M059J (cell line): ENCODE results near the gene FMNL1. TPM values are rescaled to one million over a fixed set of nuclear protein-coding genes. Genes with fewer than 3 reads are reported as not detected.
"Not testable (repeated sequence)": the region's sequence is repeated elsewhere in the genome, so short reads cannot be mapped to it uniquely, and the experiment has no call there.

Experiments used
- DNase-seq: peaks from one replicate; pipeline ENCODE4 v3.0.0-alpha.2; 2012; ENCODE audit warnings: low read depth
- total RNA-seq: library from RNA; depleted of rRNA; stranded (reverse); fragments of >200 nt; shearing (Covaris generic); gene quantifications from 2 replicates; pipeline ENCODE4 v1.2.3, GENCODE V29; 2014

The FMNL1 gene
- total RNA-seq, 1 experiment from 2014 or later = 5.6 TPM

GRCh38 chr17:45234641-45235415 lies 13.1 kb downstream of the FMNL1 start:
- DNase-seq = no peak

- peak; percentile 54 for DNase-seq
Observed at GRCh38 chr17:45235416-45236281, 14.0 kb downstream of the FMNL1 start.

GRCh38 chr17:45236282-45236606 lies 14.6 kb downstream of the FMNL1 start:
- DNase-seq = no peak

- no peak for DNase-seq
Observed at GRCh38 chr17:45237686-45238085, 16.0 kb downstream of the FMNL1 start.

GRCh38 chr17:45238155-45238774 lies 16.6 kb downstream of the FMNL1 start:
- no peak for DNase-seq

- no peak for DNase-seq
Observed at GRCh38 chr17:45240905-45241327, 19.2 kb downstream of the FMNL1 start.

- DNase-seq = no peak
Observed at GRCh38 chr17:45241328-45242028, 19.8 kb downstream of the FMNL1 start.

GRCh38 chr17:45242029-45242414 lies 20.3 kb downstream of the FMNL1 start:
- DNase-seq = no peak

GRCh38 chr17:45243750-45244149 lies 22.1 kb downstream of the FMNL1 start:
- DNase-seq = no peak

GRCh38 chr17:45244725-45245656 lies 23.3 kb downstream of the FMNL1 start:
- DNase-seq = no peak

- no peak for DNase-seq
Observed at GRCh38 chr17:45246338-45246737, 24.7 kb downstream of the FMNL1 start.

GRCh38 chr17:45246861-45247428 lies 25.3 kb downstream of the FMNL1 start:
- no peak for DNase-seq

GRCh38 chr17:45247429-45248131 lies 25.9 kb downstream of the FMNL1 start:
- peak; percentile 93 for DNase-seq

GRCh38 chr17:45248132-45248957 lies 26.7 kb downstream of the FMNL1 start:
- DNase-seq = peak; percentile 50

GRCh38 chr17:45251931-45252330 lies 30.2 kb downstream of the FMNL1 start:
- no peak for DNase-seq

- not testable (repeated sequence) for DNase-seq
Observed at GRCh38 chr17:45253237-45253636, 31.6 kb downstream of the FMNL1 start.

GRCh38 chr17:45253879-45254278 lies 32.2 kb downstream of the FMNL1 start:
- no peak for DNase-seq

GRCh38 chr17:45255358-45255757 lies 33.7 kb downstream of the FMNL1 start:
- DNase-seq = no peak
